T-helper 1 cell treated with Interleukin-12 subunit alpha and Interleukin-12 subunit beta and Interleukin-4 antibody, amounts not matched to agents 30 ng/mL and 1 ng/mL, for 36 hours (primary cell): Measurements from ENCODE around the gene FGFR3. TPM values are rescaled to one million over a fixed set of nuclear protein-coding genes. Genes with fewer than 3 reads are reported as not detected.
"Not testable (repeated sequence)": the region's sequence is repeated elsewhere in the genome, so short reads cannot be mapped to it uniquely, and the experiment has no call there.

ENCODE experiments used
- intact Hi-C: fragments of 100-400 bp; cut with micrococcal nuclease; formaldehyde crosslinking; loops from one replicate; pipeline ENCODE4 v1.15.1; 2024
- total RNA-seq: library from RNA; stranded (reverse); gene quantifications from 2 replicates; pipeline ENCODE4 v1.2.3, GENCODE V29; 2022

FGFR3 gene
- total RNA-seq, 1 donor from 2014 or later, result 0.39 TPM

GRCh38 chr4:1835836-1836235, 42.7 kb downstream of the FGFR3 start:
- intact Hi-C loops, result not testable (repeated sequence)

- intact Hi-C loops, result no loop called here
These were observed 43.6 kb downstream of the FGFR3 start for GRCh38 chr4:1836650-1837049.

- intact Hi-C loops, result no loop called here
These were observed 44.0 kb downstream of the FGFR3 start for GRCh38 chr4:1837069-1837468.

GRCh38 chr4:1839282-1839681, 46.2 kb downstream of the FGFR3 start:
- intact Hi-C loops, result no loop called here

- intact Hi-C loops, result no loop called here
These were observed 48.3 kb downstream of the FGFR3 start for GRCh38 chr4:1841201-1841886.

GRCh38 chr4:1841887-1842210, 48.8 kb downstream of the FGFR3 start:
- intact Hi-C loops, result no loop called here

- intact Hi-C loops, result no loop called here
These were observed 49.3 kb downstream of the FGFR3 start for GRCh38 chr4:1842339-1842895.

GRCh38 chr4:1842993-1843448, 49.9 kb downstream of the FGFR3 start:
- intact Hi-C loops, result no loop called here

GRCh38 chr4:1843852-1844251, 50.8 kb downstream of the FGFR3 start:
- intact Hi-C loops, result no loop called here

GRCh38 chr4:1844618-1845017, 51.5 kb downstream of the FGFR3 start:
- intact Hi-C loops, result not testable (repeated sequence)

- intact Hi-C loops, result no loop called here
These were observed 53.5 kb downstream of the FGFR3 start for GRCh38 chr4:1846580-1846979.

- intact Hi-C loops, result no loop called here
These were observed 57.2 kb downstream of the FGFR3 start for GRCh38 chr4:1850276-1850675.

- intact Hi-C loops, result no loop called here
These were observed 58.1 kb downstream of the FGFR3 start for GRCh38 chr4:1851160-1851559.

- intact Hi-C loops, result no loop called here
These were observed 58.7 kb downstream of the FGFR3 start for GRCh38 chr4:1851575-1852410.

- intact Hi-C loops, result no loop called here
These were observed 60.0 kb downstream of the FGFR3 start for GRCh38 chr4:1852904-1853623.

GRCh38 chr4:1854752-1855151, 61.7 kb downstream of the FGFR3 start:
- intact Hi-C loops, result loop anchor here (5.0 kb wide), 2 partner anchors 153 to 507 kb away; partner anchors contain the start of genes NELFA and UVSSA

- intact Hi-C loops, result loop anchor here (1.0 to 5.0 kb wide), 10 partner anchors 15 to 1107 kb away; partner anchors contain the start of genes CFAP99, HAUS3, MXD4 and NELFA
These were observed 62.4 kb downstream of the FGFR3 start for GRCh38 chr4:1855333-1856070.

- intact Hi-C loops, result loop anchor here (1.0 to 5.0 kb wide), 10 partner anchors 14 to 1106 kb away; partner anchors contain the start of genes CFAP99, HAUS3, MXD4 and NELFA
These were observed 63.2 kb downstream of the FGFR3 start, which contains the start of gene LETM1 for GRCh38 chr4:1856071-1856942. LETM1 (minus strand) TSS chr4:1856156; CDS start chr4:1855950, 206 bp downstream.

- intact Hi-C loops, result loop anchor here (1.0 to 5.0 kb wide), 10 partner anchors 13 to 1105 kb away; partner anchors contain the start of genes CFAP99, HAUS3, MXD4 and NELFA
These were observed 64.0 kb downstream of the FGFR3 start for GRCh38 chr4:1856943-1857699.
